GM18520 (cell line): Measurements from ENCODE around the gene KCNMB3.
"Not testable (repeated sequence)": the region's sequence is repeated elsewhere in the genome, so short reads cannot be mapped to it uniquely, and the experiment has no call there.

ENCODE experiments used
- ATAC-seq: cut with Tn5 transposase; IDR thresholded peaks from one replicate; pipeline ENCODE4 v1.9.1; 2021; ENCODE audit not compliant: unreplicated experiment

Gene KCNMB3

GRCh38 chr3:179265092-179265491 is 14.2 kb upstream of the KCNMB3 start:
- ATAC-seq: no peak

DNA sequence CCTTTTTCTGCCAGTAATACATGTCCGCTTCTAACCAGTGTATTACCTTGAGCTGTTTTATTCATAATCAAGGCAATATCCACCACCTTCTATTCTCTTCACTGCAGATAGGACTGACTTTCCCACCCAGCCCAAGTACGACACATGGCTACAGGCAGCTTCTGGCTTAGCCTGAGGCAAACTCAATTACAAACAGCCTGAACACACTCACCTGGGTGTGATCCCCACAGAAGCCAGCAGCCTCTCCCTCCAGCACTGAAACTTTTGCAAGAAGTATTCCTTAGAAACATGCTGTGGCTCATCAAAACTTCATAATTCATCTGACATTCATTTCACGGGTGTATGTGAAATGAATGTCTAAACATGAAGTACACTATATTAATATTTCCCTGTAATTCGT is 13.5 kb upstream of the KCNMB3 start:
- no peak for ATAC-seq

DNA sequence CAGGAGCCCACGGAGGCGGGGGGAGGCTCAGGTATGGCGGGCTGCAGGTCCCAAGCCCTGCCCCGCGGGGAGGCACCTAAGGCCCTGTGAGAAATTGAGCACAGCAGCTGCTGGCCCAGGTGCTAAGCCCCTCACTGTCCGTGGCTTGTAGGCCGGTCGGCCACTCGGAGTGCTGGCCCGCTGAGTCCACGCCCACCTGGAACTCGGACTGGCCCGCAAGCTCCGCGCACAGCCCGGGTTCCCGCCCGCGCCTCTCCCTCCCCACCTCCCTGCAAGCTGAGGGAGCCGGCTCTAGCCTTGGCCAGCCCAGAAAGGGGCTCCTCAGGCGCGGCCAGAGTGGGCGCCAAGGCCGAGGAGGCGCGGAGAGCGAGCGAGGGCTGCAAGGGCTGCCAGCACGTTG is 12.2 kb upstream of the KCNMB3 start:
- ATAC-seq: no peak

DNA sequence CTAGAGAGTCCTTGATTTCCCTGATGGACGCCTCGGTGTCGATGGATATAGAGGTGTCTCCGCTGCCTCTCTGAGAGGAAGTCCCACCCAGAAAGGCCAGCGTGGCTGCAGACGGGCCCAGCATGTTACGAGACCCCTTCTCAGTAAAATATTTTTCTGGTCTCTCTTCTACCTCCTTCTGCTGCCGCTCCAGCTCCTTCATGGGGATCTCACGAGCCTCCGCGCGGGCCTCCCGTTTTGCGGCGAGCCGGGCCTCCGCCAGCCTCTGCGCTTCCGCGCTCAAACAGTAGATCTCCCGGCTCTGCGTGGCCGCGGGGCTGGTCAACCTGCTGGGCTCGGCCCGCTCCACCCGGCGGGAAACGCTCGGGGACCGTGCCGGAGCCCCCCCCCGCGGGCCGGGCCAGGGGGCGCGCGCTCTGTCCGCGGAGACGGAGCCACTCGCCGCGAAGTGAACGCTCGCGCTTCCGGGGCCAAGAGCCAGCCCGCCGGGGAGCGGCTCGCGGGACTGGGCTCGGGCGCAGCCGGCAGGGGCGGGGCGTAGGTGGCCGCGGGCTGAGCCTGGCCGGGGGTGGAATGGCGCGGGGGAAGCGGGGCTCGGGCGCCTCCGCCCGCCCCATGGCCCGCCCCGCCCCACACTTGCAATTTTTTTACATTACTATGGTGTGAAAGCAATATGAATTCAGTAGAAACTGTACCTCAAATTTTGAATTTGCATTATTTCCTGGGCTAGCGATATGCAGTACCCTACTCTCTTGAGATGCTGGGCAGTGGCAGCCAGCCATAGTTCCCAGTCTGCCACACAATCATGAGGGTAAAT is 10.2 kb upstream of the KCNMB3 start:
- peak; percentile 70 for ATAC-seq

DNA sequence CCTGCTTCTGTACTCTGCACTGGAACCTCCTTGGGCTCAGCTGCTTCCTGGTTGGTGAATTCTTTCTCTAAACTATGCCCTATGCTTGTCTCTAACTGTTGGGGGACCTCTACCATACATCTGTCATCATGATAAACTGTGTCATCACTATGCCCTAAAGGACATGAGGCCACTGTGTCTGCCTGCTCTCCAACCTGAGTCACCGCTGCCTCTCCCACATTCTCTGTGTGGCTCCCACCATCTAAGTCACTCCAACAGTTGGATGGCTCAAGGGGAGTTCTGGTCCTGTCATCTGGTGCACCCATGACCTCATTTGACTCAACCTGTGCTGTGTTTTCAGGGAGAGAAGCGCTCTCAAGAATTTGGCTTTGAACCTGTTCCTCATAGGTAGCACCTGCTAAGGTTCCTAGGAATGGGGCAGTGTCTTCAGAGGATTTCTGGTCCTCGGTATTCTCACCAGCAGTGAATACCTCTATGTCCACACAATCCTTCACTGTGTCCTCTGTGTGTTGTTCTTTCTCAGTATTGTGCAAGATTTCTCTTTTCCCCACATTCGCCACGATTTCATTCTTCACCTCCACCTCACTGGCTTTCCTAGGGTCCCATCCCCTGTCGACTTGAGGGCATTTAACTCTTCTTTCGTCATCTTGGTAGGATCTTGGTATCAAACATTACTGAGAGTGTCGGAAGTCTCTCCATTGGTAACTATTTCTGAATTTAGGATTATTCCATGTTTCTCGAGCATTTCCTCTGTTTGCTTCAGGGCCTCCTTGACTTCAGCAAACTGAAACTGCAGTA is 9.2 kb upstream of the KCNMB3 start:
- not testable (repeated sequence) for ATAC-seq

DNA sequence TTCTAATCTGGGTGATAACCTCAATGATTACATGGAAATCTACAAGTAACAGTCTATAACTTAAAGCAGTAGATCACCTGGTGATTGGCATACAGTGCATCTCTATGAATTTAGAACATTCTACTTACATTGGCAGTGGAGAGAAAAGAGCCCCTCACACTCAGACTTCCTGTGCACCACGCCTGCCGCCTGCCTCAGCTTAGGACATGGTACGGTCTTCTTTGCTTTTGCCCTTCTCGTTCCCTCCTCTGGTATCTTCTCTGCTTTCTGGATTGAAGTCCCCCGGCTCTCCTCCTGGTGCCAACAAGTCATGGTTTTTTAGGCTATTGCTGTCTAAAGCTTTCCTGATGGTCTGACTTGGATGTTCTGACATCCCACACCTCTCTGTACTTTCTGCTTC is 7.9 kb upstream of the KCNMB3 start:
- ATAC-seq: no peak

GRCh38 chr3:179257742-179258141 is 6.8 kb upstream of the KCNMB3 start:
- not testable (repeated sequence) for ATAC-seq

- ATAC-seq: no peak
Measured at GRCh38 chr3:179256813-179257212, 5.9 kb upstream of the KCNMB3 start.

- no peak for ATAC-seq
Measured at GRCh38 chr3:179247289-179248015, 3.5 kb downstream of the KCNMB3 start.

DNA sequence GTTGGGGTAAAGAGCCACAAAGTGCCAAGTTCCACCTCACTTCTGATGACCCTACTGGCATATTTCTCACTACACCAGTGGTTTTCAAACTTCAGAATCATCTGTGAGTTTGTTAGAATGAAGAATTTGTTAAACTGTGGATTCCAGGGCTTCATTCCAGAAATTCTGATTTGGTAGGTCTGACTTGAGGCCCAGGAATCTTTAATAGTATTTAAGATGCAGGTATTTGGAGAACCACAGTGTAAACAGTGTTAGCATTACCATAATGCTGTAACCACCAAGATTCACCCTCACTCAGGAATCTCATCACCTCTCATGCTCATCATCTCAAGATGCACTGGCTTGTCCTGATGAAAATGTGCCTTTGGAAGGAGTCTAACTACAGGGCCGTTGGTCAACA is 6.0 kb downstream of the KCNMB3 start:
- ATAC-seq: no peak

GRCh38 chr3:179242859-179243258 is 8.1 kb downstream of the KCNMB3 start:
- ATAC-seq: not testable (repeated sequence)

DNA sequence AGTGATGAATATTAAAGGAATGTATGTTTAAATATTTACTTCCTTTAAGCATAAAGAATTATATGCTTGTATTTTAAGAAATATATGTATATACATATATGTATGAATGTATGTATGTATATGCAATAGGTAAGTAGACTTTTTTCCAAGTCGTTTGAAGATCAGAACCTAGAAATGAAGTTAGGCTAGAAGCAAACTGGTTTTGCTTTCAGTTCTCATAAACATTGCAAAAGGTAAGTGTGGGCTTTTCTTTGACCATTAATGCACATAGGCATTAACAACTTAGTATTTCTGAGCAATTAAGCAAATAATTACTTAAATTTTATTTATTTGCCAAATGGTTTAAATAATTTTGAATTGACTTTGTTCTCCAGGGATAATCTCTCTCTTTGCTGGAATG is 10.6 kb downstream of the KCNMB3 start:
- not testable (repeated sequence) for ATAC-seq

DNA sequence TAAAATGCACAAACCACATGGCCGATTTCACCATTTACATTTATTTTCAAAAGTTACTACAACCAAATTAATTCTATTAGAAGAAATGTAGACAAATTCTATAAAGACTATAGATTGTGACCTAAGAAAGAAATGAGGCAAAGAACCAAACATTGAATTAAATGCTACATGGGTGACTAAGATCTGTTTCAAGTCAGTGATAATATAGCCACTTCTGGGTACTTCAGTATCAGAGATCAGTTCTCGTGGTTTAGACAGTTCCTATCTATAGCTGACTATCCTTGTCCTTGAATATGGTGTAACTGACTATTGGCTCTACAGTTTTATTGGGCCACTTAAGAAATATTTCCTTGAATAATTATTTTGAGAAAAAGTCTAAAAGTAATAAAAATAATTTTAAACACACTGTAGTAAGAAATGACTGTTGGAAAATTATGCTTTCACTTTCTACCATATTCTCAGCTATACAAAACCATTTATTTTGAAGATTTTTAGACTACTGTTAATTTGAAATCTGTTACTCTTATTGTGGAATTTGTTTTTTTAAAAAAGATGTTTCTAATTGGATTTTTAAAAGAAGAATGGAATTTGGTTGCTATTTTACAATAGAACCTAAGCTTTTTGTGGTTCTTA is 14.1 kb downstream of the KCNMB3 start:
- peak; percentile 44 for ATAC-seq

DNA sequence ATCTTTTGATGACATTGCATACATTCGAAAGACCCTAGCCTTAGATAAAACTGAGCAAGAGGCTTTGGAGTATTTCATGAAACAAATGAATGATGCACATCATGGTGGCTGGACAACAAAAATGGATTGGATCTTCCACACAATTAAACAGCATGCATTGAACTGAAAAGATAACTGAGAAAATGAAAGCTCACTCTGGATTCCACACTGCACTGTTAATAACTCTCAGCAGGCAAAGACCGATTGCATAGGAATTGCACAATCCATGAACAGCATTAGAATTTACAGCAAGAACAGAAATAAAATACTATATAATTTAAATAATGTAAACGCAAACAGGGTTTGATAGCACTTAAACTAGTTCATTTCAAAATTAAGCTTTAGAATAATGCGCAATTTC is 16.7 kb downstream of the KCNMB3 start:
- ATAC-seq: no peak

- no peak for ATAC-seq
Measured at GRCh38 chr3:179233043-179233442, 17.9 kb downstream of the KCNMB3 start.

GRCh38 chr3:179229177-179229576 is 21.7 kb downstream of the KCNMB3 start:
- no peak for ATAC-seq

DNA sequence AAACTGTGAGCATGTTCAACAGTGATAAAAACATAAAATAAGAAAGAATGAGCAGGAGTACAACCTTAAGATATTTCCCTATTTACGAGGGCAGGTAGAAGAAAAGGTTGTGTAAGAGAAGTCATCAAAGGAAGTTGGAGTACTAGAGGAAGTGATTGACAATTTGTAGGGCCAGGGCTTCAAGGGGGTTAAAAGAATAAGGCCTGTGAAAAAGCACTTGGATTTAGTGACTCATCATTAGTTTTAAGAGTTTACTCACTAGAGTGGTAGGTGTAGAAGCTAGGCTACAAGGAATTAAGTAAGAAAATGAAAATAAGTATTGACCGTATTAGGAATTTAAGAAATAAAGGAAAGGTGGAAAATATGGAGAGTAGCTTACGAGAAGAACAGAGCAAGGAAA is 23.6 kb downstream of the KCNMB3 start:
- ATAC-seq: no peak

DNA sequence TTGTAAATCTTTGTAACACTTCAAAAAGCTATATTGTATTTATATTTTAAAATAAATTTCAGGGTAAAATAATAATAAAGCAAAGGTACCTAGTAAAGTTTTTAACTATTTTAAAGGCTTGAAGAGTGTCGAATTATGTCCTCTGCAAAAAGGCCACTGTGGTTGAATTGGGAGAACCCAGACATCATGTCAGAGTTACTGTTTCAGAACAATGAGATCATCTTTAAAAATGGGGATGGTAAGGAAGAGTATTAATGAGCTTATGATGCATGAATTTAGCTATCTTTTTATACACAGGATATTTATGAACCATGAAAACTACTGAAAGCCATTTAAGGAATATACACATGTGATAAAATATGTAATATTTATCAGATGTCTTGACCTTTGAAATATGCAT is 26.3 kb downstream of the KCNMB3 start:
- no peak for ATAC-seq

DNA sequence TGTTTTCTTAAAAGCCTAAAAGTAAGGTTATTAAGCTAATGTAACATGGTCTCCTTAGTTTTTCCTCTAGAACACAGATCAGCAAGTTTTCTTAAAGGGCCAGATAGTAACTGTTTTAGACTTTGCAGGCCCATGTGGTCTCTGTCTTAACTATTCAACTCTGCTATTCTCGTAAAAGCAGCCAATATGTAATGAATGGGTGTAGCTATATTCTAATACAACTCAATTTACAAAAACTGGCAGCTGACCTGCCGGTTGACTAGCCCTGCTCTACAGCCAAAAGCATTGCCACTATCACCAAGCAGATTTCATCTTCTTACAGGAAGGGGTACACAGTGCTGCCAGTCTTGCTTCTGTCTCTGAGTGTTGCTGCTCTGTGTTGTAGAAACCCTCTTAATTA is 27.4 kb downstream of the KCNMB3 start:
- ATAC-seq: no peak

DNA sequence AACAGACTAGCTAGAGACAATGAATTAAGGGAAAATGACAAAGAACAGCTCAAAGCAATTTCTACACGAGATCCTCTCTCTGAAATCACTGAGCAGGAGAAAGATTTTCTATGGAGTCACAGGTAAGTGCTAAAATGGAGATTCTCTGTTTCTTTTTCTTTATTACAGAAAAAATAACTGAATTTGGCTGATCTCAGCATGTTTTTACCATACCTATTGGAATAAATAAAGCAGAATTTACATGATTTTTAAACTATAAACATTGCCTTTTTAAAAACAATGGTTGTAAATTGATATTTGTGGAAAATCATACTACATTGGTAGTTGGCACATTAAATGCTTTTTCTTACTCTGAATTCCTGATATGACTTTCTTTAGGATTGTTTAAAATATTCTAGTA is 32.7 kb downstream of the KCNMB3 start:
- not testable (repeated sequence) for ATAC-seq

- not testable (repeated sequence) for ATAC-seq
Measured at GRCh38 chr3:179215550-179215949, 35.4 kb downstream of the KCNMB3 start.
